ENCODE data around the gene VAC14.

DNA sequence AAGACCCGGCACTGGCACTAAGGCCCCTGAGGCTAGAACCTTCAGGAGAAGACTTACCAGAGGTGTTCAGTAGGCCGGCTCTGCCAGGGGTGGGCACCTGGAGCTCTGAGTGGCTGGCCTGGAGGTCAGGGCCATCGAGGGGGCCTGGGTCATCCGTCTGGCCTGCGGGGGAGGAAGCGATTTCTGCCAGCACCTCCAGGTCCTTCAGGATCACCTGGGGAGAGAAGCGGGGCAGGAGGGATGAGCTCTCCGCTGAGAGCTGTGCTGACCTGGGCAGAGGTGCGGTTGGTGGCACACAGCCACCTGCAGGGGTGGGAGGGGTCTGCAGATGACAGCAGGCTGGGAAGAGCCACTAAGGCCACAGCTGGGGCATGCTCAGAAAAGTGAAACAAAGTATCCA is 56.6 kb downstream of the VAC14 start:
- TF ChIP-seq SIN3A (IDR thresholded peaks at IDR 0.05; ENCODE audit: borderline replicate concordance, insufficient read depth, low read length) (no peak), TAF1 (IDR thresholded peaks at IDR 0.05; ENCODE audit: borderline replicate concordance, insufficient read depth, low read length) (no peak), POLR2AphosphoS5 (IDR thresholded peaks at IDR 0.05; ENCODE audit: low read depth, low read length) (no peak)
